Ureter (tissue), 1 donor: Measurements from ENCODE around the gene HOXD12. TPM values are rescaled to one million over a fixed set of nuclear protein-coding genes. Genes with fewer than 3 reads are reported as not detected.

Experiments used
- DNase-seq: peaks from one replicate; pipeline ENCODE4 v3.0.0-alpha.2; 2020; ENCODE audit warnings: low spot score
- total RNA-seq: library from RNA; stranded (reverse); gene quantifications from one replicate; pipeline ENCODE4 v1.2.4, GENCODE V29; 2023
- donor health status: DM: yes; HTN: yes; CAD: no.

Gene HOXD12
- total RNA-seq, 1 donor from 2014 or later, result not detected

DNA sequence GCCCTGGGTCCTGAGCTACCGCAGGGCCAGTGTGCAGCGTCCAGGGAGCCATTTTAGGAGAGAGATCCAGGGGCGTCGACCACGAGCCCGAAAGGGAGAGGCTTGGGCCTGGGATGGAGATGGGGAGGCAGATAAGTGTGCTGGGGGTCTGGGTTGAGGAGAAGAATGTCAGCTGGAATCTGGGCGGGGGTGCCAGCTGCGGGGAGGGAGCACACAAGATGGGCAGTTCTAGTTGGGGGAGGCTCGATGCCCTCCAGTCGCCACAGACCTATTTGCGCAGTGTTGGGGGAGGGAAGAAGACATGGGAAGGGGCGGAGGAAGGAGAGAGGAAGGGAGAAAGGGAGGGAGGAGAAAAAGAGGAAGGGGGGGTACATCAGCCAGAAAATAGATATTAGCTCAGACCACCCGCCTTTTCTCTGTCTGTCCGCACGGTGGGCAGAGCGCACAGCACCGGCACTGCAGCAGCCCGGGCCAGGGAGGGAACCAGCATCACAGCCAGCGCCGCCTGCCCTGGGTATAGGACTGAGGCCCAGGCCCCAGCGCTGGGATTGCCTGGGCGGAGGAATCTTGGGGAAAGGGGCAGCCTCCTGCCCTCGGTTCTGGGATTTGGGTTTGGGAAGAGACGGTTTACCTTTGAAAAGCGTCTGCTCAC is 5.6 kb downstream of the HOXD12 start:
- DNase-seq, result no peak

GRCh38 chr2:176105730-176106580 is 6.4 kb downstream of the HOXD12 start:
- DNase-seq, result no peak

GRCh38 chr2:176106581-176107539 is 7.3 kb downstream of the HOXD12 start, which contains the start of gene HOXD11:
TSS of gene HOXD11 (plus strand) at chr2:176107280. CDS start at chr2:176107356, 76 bp downstream.
- DNase-seq, result peak; percentile 59

DNA sequence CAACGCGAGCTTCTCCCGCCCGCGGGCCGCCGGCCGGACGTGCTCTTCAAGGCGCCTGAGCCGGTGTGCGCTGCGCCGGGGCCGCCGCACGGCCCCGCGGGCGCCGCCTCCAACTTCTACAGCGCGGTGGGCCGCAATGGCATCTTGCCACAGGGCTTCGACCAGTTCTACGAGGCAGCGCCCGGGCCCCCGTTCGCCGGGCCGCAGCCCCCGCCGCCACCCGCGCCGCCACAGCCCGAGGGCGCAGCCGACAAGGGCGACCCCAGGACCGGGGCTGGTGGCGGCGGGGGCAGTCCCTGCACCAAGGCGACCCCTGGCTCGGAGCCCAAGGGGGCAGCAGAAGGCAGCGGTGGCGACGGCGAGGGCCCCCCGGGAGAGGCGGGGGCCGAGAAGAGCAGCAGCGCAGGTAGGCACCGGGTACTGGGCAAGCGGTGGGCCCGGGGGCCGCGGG is 8.2 kb downstream of the HOXD12 start:
- DNase-seq, result peak; percentile 41

- DNase-seq, result peak; percentile 26
These were observed 9.8 kb downstream of the HOXD12 start for GRCh38 chr2:176109192-176109901.

- no peak for DNase-seq
These were observed 10.4 kb downstream of the HOXD12 start for GRCh38 chr2:176109946-176110345.

DNA sequence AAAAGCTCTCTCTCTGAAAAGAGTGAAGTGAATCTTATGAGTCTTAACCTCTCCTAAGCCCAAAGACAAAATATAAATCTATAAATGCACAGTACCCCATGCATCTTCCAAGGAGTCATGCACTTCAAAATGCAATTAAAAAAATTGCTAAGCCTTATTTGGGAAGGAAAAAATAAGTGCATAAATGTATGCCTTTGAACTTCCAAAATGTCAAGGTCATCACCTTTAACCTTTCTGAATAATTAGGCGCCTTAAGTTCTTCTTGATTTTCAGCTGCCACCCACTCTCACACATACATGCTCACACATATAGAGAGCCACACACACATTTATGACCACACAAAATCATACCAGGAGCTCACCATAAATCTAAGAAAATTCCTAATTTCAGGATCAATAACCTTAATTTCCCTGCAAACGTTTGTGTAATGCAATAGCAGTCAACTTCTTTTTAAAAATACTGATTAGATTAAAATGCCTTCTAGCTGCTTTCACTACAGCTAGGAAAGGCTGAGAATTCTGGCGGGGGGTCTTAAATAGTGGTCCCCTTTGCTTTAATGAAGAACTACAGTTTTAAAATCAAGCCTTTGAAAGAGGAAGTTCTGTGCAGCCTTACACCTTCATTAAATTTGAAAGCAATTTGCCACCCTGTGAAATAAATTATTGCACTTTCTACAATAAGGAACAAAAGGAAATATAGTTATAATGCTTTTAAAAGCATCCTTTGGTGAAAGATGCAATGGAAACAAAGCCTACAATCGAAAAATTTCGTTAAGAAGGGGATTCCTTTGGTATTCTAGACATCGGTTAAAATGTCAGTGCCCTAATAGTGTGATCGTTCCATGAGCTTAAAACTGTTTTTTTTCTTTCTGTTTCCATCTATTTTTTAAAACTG is 11.1 kb downstream of the HOXD12 start:
- no peak for DNase-seq

DNA sequence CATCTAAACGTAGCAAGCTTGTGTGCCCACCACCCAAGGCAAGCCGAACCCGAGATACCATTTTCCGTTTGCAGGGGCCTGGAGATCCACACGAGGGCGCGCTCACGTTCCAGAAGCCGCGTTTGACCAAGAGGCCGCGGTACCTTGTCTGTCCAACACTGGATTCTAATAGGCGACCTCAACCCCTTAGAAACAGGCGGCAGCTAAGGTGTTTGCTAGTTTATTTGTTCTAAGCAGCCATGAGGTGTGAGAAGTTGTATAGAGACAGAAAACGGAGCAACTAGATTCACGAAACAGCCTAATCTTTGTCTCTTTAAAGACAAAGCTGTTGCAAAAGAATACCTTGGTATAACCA is 11.7 kb downstream of the HOXD12 start:
- no peak for DNase-seq

- DNase-seq, result no peak
These were observed 12.3 kb downstream of the HOXD12 start for GRCh38 chr2:176111846-176112374.

GRCh38 chr2:176112375-176113302 is 13.0 kb downstream of the HOXD12 start:
- peak; percentile 31 for DNase-seq

DNA sequence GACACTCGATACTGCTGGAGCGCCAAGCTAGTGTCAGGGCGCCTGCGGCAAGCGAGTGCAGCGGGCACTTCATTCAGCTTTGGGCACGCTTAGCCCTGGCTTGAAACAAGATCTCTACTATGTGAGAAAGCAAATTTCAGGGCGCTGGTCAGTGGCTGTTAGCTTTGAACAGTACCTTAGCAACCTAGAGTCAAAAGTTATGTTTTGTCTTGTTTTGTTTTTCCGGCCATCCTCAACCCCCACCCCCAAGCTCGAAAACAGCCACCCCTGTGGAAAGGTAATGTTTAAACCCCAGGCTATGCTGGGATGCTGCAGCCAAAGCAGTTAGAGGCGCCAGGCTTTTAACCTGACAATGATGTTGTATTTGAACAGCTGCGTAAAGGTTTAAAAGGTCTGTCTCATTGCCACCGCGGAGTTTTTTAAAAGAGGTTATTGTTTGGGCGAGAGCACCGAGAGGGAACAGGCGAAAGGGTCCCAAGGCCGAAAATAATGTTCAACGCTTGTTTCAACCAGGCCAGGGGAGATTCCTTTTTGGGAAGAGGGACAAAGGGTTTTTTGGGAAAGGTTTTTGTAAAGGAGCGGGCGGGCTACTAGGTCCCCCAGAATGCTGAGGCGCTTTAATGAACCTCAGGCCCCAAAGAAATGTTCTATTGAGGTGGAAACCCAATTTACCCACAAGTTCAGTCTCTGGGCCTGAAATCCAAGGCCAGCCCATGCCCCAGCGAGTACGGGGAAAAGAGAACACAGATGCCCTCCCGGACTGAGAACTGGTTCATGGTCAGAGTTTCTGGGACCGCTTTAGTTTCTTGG is 14.7 kb downstream of the HOXD12 start:
- DNase-seq, result peak; percentile 37

GRCh38 chr2:176114930-176115625 is 15.5 kb downstream of the HOXD12 start:
- no peak for DNase-seq

GRCh38 chr2:176115883-176116813 is 16.6 kb downstream of the HOXD12 start, which contains the start of gene HOXD10:
TSS of gene HOXD10 (plus strand) at chr2:176116778. CDS start at chr2:176116834, 56 bp downstream.
- DNase-seq, result peak; percentile 79

- no peak for DNase-seq
These were observed 17.7 kb downstream of the HOXD12 start for GRCh38 chr2:176117162-176117822.

DNA sequence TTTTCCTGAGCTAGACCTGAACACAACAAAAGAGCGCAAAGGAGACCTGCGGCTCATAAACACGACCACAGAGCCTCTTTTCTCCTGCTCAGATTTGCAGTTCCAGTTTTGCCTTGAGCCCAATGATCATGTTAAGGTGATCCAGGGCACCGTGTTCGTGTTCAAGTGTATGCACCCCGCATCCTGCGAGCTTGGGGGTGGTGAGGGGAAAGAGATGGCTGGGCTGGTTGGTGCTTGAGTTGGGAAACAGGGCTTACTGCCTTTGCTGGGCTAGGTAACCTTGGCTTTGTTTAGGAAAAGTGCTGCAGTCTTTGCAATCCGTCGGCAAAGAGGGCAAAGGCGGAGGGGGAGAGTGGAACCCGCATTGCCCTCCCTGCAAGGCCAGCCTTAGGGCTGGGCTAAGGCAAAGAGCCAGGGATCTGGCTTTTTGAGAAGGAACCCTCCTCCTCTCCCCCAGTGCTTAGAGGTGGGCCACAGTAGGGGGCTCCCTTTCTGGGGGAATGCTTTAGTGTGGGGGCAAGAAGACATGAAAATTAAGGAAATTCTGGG is 18.3 kb downstream of the HOXD12 start:
- DNase-seq, result no peak
